Caco-2 (cell line): Measurements from ENCODE around the gene CD3G. TPM values are rescaled to one million over a fixed set of nuclear protein-coding genes. Genes with fewer than 3 reads are reported as not detected.

Source experiments
- BruUV-seq: library from RNA; stranded (reverse); fragments of 400-500 nt; replicated peaks from 2 replicates; lab custom pipeline; 2021; lab: Mats Ljungman, UMichigan
- CTCF ChIA-PET: fragments of 300-600 bp; sonication (Branson Sonifier 250); formaldehyde crosslinking; loops from one replicate; lab custom pipeline; 2022; ENCODE audit warnings: antibody characterized with exemption; lab: Charles Lee
- POLR2A ChIA-PET: fragments of 300-600 bp; sonication (Branson Sonifier 250); formaldehyde crosslinking; loops from one replicate; lab custom pipeline; 2022; ENCODE audit warnings: antibody characterized with exemption; lab: Charles Lee
- DNase-seq, 2 experiments: peaks; one replicate each; pipeline versions ENCODE4 v3.0.0 to v3.0.0-alpha.2; 2020 to 2022
- H3K27me3 ChIP-seq: replicated peaks from 2 replicates; pipeline ENCODE4 v1.6.0; 2011; ENCODE audit warnings: low read length; ENCODE audit not compliant: control insufficient read depth, insufficient read depth
- H3K36me3 ChIP-seq: 2 replicates; pipeline ENCODE4 v1.5.1; 2011; ENCODE audit warnings: low read length; ENCODE audit not compliant: control insufficient read depth, insufficient read depth
- H3K4me1 ChIP-seq: fragments of 250-450 bp; sonication (Bioruptor Pico); 2 replicates; pipeline ENCODE4 v1.5.1; 2020; ENCODE audit warnings: mild to moderate bottlenecking
- H3K4me3 ChIP-seq: 2 replicates; pipeline ENCODE4 v1.5.1; 2011; ENCODE audit warnings: low read depth, mild to moderate bottlenecking, control low read depth, low read length
- H3K9me3 ChIP-seq: fragments of 250-450 bp; sonication (Bioruptor Pico); 2 replicates; pipeline ENCODE4 v1.5.1; 2020; ENCODE audit warnings: mild to moderate bottlenecking, moderate library complexity
- H3K27ac Mint-ChIP-seq: one replicate; pipeline ENCODE4 v1.8.0; 2022; ENCODE audit warnings: mixed read lengths; ENCODE audit not compliant: unreplicated experiment
- H3K27me3 Mint-ChIP-seq: one replicate; pipeline ENCODE4 v1.8.0; 2022; ENCODE audit warnings: mixed read lengths; ENCODE audit not compliant: insufficient read depth, unreplicated experiment
- H3K36me3 Mint-ChIP-seq: one replicate; pipeline ENCODE4 v1.8.0; 2022; ENCODE audit warnings: mild to moderate bottlenecking, mixed read lengths; ENCODE audit not compliant: insufficient read depth, unreplicated experiment
- H3K4me1 Mint-ChIP-seq: one replicate; pipeline ENCODE4 v1.8.0; 2022; ENCODE audit warnings: low read depth, mixed read lengths; ENCODE audit not compliant: unreplicated experiment
- H3K4me3 Mint-ChIP-seq: one replicate; pipeline ENCODE4 v1.8.0; 2022; ENCODE audit warnings: mild to moderate bottlenecking, moderate library complexity, mixed read lengths; ENCODE audit not compliant: unreplicated experiment
- H3K9me3 Mint-ChIP-seq: one replicate; pipeline ENCODE4 v1.8.0; 2022; ENCODE audit warnings: mixed read lengths; ENCODE audit not compliant: unreplicated experiment
- CTCF ChIP-seq, 2 experiments: fragments of 200-600 bp in 1 of 2; IDR thresholded peaks; 1 replicate in 1 of 2; 2 replicates in 1 of 2; pipeline versions ENCODE4 v1.5.1 to v1.8.0; 2011 to 2022; ENCODE audit warnings: antibody characterized with exemption in 1 of 2, control low read depth in 1 of 2, inconsistent platforms in 1 of 2, low read depth in 1 of 2, low read length in 1 of 2, mild to moderate bottlenecking in 1 of 2, moderate library complexity in 1 of 2; ENCODE audit not compliant: insufficient read depth in 1 of 2, severe bottlenecking in 1 of 2, unreplicated experiment in 1 of 2
- intact Hi-C: fragments of 100-400 bp; cut with micrococcal nuclease; formaldehyde crosslinking; loops from one replicate; pipeline ENCODE4 v1.10.0; 2022; ENCODE audit not compliant: unreplicated experiment
- total RNA-seq: library from RNA; stranded (reverse); gene quantifications from 2 replicates; pipeline ENCODE4 v1.2.3, GENCODE V29; 2022

CD3G gene
- total RNA-seq, 1 experiment from 2014 or later = 0.32 TPM

GRCh38 chr11:118325283-118325682 is 18.9 kb upstream of the CD3G start:
- H3K9me3 Mint-ChIP-seq = peaks cover 16% of the 10 kb centered on the region
- peaks cover 22% of the 10 kb centered on the region for H3K4me1 Mint-ChIP-seq
- BruUV-seq = no TSS peak
- Histone ChIP-seq H3K9me3 (no peaks in the 10 kb centered on the region), H3K27me3 (no peaks in the 10 kb centered on the region), H3K36me3 (peaks cover 1% of the 10 kb centered on the region; the same call in 1 of the 2 replicates), H3K4me1 (peaks cover 32% of the 10 kb centered on the region), H3K4me3 (no peak overlapping the region)
- CTCF ChIA-PET = no interaction called here
- H3K36me3 Mint-ChIP-seq = peaks cover 16% of the 10 kb centered on the region
- H3K4me3 Mint-ChIP-seq = no peak overlapping the region
- POLR2A ChIA-PET = no interaction called here
- TF ChIP-seq CTCF (IDR thresholded peaks at IDR 0.05; ENCODE audit: insufficient read depth in 1 of 2, low read depth in 1 of 2, low read length in 1 of 2, severe bottlenecking in 1 of 2, unreplicated experiment in 1 of 2) = no peak
- intact Hi-C loops = no loop called here
- H3K27ac Mint-ChIP-seq = no peak overlapping the region
- no peak for DNase-seq
- H3K27me3 Mint-ChIP-seq = no peaks in the 10 kb centered on the region

- CTCF ChIA-PET = no interaction called here
- no TSS peak for BruUV-seq
- H3K4me1 ChIP-seq = no peaks in the 10 kb centered on the region
Measured at GRCh38 chr11:118328745-118329144, 15.4 kb upstream of the CD3G start.

GRCh38 chr11:118334745-118335144 is 9.4 kb upstream of the CD3G start:
- ChIA-PET CTCF (interaction anchor here (1.7 kb wide), 1 partner anchor 39 kb away, joined by 3 read pairs; no protein-coding TSS in a partner anchor), POLR2A (no interaction called here)
- Histone ChIP-seq H3K4me1 (peaks cover 7% of the 10 kb centered on the region; the same call in 1 of the 2 replicates), H3K9me3 (peaks cover 4% of the 10 kb centered on the region; the same call in 1 of the 2 replicates), H3K4me3 (no peak overlapping the region), H3K27me3 (no peaks in the 10 kb centered on the region), H3K36me3 (no peaks in the 10 kb centered on the region; the same call in 1 of the 2 replicates)
- TF ChIP-seq CTCF (IDR thresholded peaks at IDR 0.05; ENCODE audit: insufficient read depth in 1 of 2, low read depth in 1 of 2, low read length in 1 of 2, severe bottlenecking in 1 of 2, unreplicated experiment in 1 of 2) = no peak
- Mint-ChIP-seq H3K36me3 (peaks cover 6% of the 10 kb centered on the region), H3K27me3 (no peaks in the 10 kb centered on the region), H3K4me1 (peaks cover 7% of the 10 kb centered on the region), H3K9me3 (no peaks in the 10 kb centered on the region), H3K27ac (no peak overlapping the region), H3K4me3 (no peak overlapping the region)
- intact Hi-C loops = no loop called here
- BruUV-seq = no TSS peak
- no peak for DNase-seq

More at GRCh38 chr11:118328745-118329144, 15.4 kb upstream of the CD3G start:
- Histone ChIP-seq H3K9me3 (peaks cover 4% of the 10 kb centered on the region; the same call in 1 of the 2 replicates), H3K27me3 (no peaks in the 10 kb centered on the region), H3K36me3 (peaks cover 1% of the 10 kb centered on the region; the same call in 1 of the 2 replicates), H3K4me3 (no peak overlapping the region)
- Mint-ChIP-seq H3K4me3 (no peak overlapping the region), H3K4me1 (peaks cover 5% of the 10 kb centered on the region), H3K27ac (no peak overlapping the region), H3K27me3 (no peaks in the 10 kb centered on the region), H3K9me3 (peaks cover 12% of the 10 kb centered on the region), H3K36me3 (peaks cover 5% of the 10 kb centered on the region)
- intact Hi-C loops = no loop called here
- no peak for TF ChIP-seq CTCF (IDR thresholded peaks at IDR 0.05; ENCODE audit: insufficient read depth in 1 of 2, low read depth in 1 of 2, low read length in 1 of 2, severe bottlenecking in 1 of 2, unreplicated experiment in 1 of 2)
- DNase-seq = no peak
- POLR2A ChIA-PET = no interaction called here
